ENCODE results near the gene CYP27B1.

DNA sequence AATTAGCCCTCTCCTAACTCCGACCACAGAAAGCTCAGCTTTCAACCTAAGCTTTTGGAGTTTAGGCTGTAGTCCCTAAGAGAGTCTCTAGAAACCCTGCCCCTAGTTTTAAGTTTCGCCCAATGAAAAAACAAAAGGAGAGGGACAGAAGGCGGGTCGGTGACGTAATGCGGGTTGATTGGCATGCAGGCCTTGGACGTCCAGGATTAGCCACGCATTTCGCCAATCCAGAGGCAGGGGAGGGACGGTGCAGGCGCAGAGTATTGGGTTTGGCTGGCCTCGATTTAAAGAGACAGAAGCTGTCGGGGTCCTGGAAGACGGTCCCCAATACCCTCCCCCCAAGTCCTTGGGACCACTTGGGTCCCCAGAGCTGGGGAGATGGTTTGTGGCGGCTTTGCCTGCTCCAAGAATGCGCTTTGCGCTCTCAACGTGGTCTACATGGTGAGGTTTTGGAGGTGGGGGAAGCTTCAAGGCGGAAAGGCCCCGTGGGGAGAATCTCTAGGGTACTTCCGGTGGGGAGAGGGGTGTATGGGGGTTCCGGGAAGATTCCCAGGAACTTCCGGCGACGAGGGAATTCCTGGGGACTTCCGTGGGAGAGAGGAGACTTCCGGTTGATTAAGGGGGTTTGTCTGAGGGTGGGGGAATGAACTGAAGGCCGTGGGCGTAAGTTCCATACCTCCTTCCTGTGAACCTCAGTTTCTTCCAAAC lies 21.9 kb downstream of the CYP27B1 start, which contains the start of gene TSPAN31:
- TF ChIP-seq MEF2D (tag; conservative IDR thresholded peaks at IDR 0.05; ENCODE audit: low read depth) (no peak), POLR2A (conservative IDR thresholded peaks at IDR 0.05) (peak; percentile 85), CHD2 (IDR thresholded peaks at IDR 0.05; ENCODE audit: low read depth, low read length) (peak; percentile 56; the same call in 1 of the 2 replicates), FOXP1 (CRISPR knock-in tag; IDR thresholded peaks at IDR 0.05) (no peak; the same call in 1 of the 2 replicates), CTCF (IDR thresholded peaks at IDR 0.05 in 2 of 3, conservative IDR thresholded peaks at IDR 0.05 in 1 of 3; ENCODE audit: insufficient read depth in 2 of 3, low read depth in 1 of 3, low read length in 3 of 3) (0 out of 6 replicates have a peak, but pooled peaks of 1 of the 3 experiments have one; percentile 0), HMG20B (CRISPR knock-in tag; IDR thresholded peaks at IDR 0.05) (no peak)
- TF ChIP-seq, protein P1, sequence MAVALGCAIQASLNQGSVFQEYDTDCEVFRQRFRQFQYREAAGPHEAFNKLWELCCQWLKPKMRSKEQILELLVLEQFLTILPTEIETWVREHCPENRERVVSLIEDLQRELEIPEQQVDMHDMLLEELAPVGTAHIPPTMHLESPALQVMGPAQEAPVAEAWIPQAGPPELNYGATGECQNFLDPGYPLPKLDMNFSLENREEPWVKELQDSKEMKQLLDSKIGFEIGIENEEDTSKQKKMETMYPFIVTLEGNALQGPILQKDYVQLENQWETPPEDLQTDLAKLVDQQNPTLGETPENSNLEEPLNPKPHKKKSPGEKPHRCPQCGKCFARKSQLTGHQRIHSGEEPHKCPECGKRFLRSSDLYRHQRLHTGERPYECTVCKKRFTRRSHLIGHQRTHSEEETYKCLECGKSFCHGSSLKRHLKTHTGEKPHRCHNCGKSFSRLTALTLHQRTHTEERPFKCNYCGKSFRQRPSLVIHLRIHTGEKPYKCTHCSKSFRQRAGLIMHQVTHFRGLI (CRISPR knock-in tag; IDR thresholded peaks at IDR 0.05), result no peak
